HEK293 (cell line): ENCODE measurements around the gene RGS19.

ENCODE experiments used
- BCL11A ChIP-seq: fragments of 450-650 bp; formaldehyde crosslinking; IDR thresholded peaks from 2 replicates; pipeline ENCODE4 v1.5.1; 2016; ENCODE audit warnings: low read depth, missing biosample characterization, missing genetic modification characterization
- CTCF ChIP-seq: fragments of 450-650 bp; formaldehyde crosslinking; IDR thresholded peaks from 2 replicates; pipeline ENCODE4 v1.5.1; 2016; ENCODE audit warnings: missing biosample characterization, missing genetic modification characterization
- ZNF174 ChIP-seq: fragments of 450-650 bp; formaldehyde crosslinking; IDR thresholded peaks from 2 replicates; pipeline ENCODE4 v1.5.0; 2017; ENCODE audit warnings: missing biosample characterization, mild to moderate bottlenecking, missing genetic modification characterization
- ZNF776 ChIP-seq: fragments of 450-650 bp; formaldehyde crosslinking; IDR thresholded peaks from 2 replicates; pipeline ENCODE4 v1.5.0; 2017; ENCODE audit warnings: missing biosample characterization, missing genetic modification characterization, borderline replicate concordance

DNA sequence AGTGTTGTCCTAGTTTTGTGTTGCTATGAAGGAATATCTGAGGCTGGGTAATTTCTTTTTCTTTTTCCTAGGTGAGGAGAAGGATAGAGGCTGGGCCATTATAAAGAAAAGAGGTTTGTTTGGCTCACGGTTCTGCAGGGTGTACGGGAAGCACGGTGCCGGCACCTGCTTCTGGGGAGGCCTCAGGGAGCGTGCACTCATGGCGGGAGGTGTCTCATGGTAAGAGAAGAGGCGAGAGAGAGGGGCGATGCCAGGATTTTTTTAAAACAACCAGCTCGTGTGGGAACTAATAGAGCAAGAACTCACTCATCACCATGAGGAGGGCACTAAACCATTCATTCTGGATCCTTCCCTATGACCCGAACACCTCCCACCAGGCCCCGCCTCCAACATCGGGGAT lies 42.3 kb upstream of the RGS19 start:
- no peak for TF ChIP-seq ZNF174 (tag by site-specific recombination)
- TF ChIP-seq ZNF776 (tag by site-specific recombination), result no peak
- TF ChIP-seq CTCF (tag by site-specific recombination), result no peak
- no peak for TF ChIP-seq BCL11A (tag by site-specific recombination)
